ENCODE measurements around the gene ABCA8. TPM values are rescaled to one million over a fixed set of nuclear protein-coding genes. Genes with fewer than 3 reads are reported as not detected.
"Not testable (repeated sequence)": the region's sequence is repeated elsewhere in the genome, so short reads cannot be mapped to it uniquely, and the experiment has no call there.

Gene ABCA8
- polyA plus RNA-seq, 2 donors, result 1.6 to 2.8 TPM

DNA sequence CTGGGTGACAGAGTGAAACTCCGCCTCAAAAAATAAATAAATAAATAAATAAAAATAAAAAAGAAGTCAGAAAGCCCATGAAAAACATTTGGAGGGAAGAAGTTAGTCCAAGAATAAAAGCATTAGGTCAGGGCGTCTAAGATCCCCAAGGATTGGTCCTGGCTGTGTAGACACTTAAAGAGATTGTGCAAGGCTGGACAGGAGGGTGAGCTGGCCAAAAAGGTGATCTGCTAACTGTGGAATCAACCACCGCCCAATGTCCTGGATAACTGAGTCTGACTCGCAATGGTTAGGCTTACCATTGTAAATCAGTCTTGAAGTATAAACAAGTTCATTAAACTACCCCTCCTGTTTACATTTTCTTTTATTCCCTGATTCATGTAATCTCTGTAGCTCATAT lies 8.8 kb upstream of the ABCA8 start:
- Histone ChIP-seq H3K9me3 (ENCODE audit: control insufficient read depth in 2 of 2, insufficient read depth in 1 of 2, low read depth in 1 of 2, low read length in 1 of 2) (no peaks in the 10 kb centered on the region), H3K27ac (ENCODE audit: low read depth in 2 of 2, low read length in 1 of 2) (no peak overlapping the region), H3K4me1 (ENCODE audit: control insufficient read depth in 2 of 2, insufficient read depth in 2 of 2, low read length in 1 of 2) (no peaks in the 10 kb centered on the region), H3K36me3 (ENCODE audit: control insufficient read depth in 2 of 2, insufficient read depth in 2 of 2, low read length in 1 of 2) (no peaks in the 10 kb centered on the region), H3K4me3 (ENCODE audit: low read depth in 1 of 2, low read length in 2 of 2) (no peak overlapping the region), H3K27me3 (ENCODE audit: control insufficient read depth in 1 of 2, insufficient read depth in 2 of 2, low read length in 2 of 2) (no peaks in the 10 kb centered on the region)
- WGBS, 2 donors, result 89 to 91% methylated on average over 4 of the region's 4 CpGs

- Histone ChIP-seq H3K9me3 (ENCODE audit: control insufficient read depth in 2 of 2, insufficient read depth in 1 of 2, low read depth in 1 of 2, low read length in 1 of 2) (no peaks in the 10 kb centered on the region), H3K36me3 (ENCODE audit: control insufficient read depth in 2 of 2, insufficient read depth in 2 of 2, low read length in 1 of 2) (no peaks in the 10 kb centered on the region), H3K4me1 (ENCODE audit: control insufficient read depth in 2 of 2, insufficient read depth in 2 of 2, low read length in 1 of 2) (no peaks in the 10 kb centered on the region), H3K27ac (ENCODE audit: low read depth in 2 of 2, low read length in 1 of 2) (no peak overlapping the region), H3K27me3 (ENCODE audit: control insufficient read depth in 1 of 2, insufficient read depth in 2 of 2, low read length in 2 of 2) (no peaks in the 10 kb centered on the region), H3K4me3 (ENCODE audit: low read depth in 1 of 2, low read length in 2 of 2) (no peak overlapping the region)
- 64 to 71% methylated on average over 9 of the region's 9 CpGs for WGBS, 2 donors
Measured at GRCh38 chr17:68961214-68961882, 6.2 kb upstream of the ABCA8 start.

GRCh38 chr17:68959117-68959516 lies 3.9 kb upstream of the ABCA8 start:
- H3K27me3 ChIP-seq (ENCODE audit: control insufficient read depth in 1 of 2, insufficient read depth in 2 of 2, low read length in 2 of 2); H3K4me3 ChIP-seq (ENCODE audit: low read depth in 1 of 2, low read length in 2 of 2); H3K9me3 ChIP-seq (ENCODE audit: control insufficient read depth in 2 of 2, insufficient read depth in 1 of 2, low read depth in 1 of 2, low read length in 1 of 2); H3K36me3 ChIP-seq (ENCODE audit: control insufficient read depth in 2 of 2, insufficient read depth in 2 of 2, low read length in 1 of 2); H3K4me1 ChIP-seq (ENCODE audit: control insufficient read depth in 2 of 2, insufficient read depth in 2 of 2, low read length in 1 of 2); H3K27ac ChIP-seq (ENCODE audit: low read depth in 2 of 2, low read length in 1 of 2): not testable (repeated sequence)
- 85 to 92% methylated on average over 2 of the region's 2 CpGs for WGBS, 2 donors

- Histone ChIP-seq H3K27ac (ENCODE audit: low read depth in 2 of 2, low read length in 1 of 2) (no peak overlapping the region), H3K4me1 (ENCODE audit: control insufficient read depth in 2 of 2, insufficient read depth in 2 of 2, low read length in 1 of 2) (no peaks in the 10 kb centered on the region), H3K36me3 (ENCODE audit: control insufficient read depth in 2 of 2, insufficient read depth in 2 of 2, low read length in 1 of 2) (no peaks in the 10 kb centered on the region), H3K9me3 (ENCODE audit: control insufficient read depth in 2 of 2, insufficient read depth in 1 of 2, low read depth in 1 of 2, low read length in 1 of 2) (no peaks in the 10 kb centered on the region), H3K4me3 (ENCODE audit: low read depth in 1 of 2, low read length in 2 of 2) (no peak overlapping the region), H3K27me3 (ENCODE audit: control insufficient read depth in 1 of 2, insufficient read depth in 2 of 2, low read length in 2 of 2) (no peaks in the 10 kb centered on the region)
- 96% methylated on average over 1 of the region's 1 CpG for WGBS, 2 donors
Measured at GRCh38 chr17:68957944-68958343, 2.8 kb upstream of the ABCA8 start.

- Histone ChIP-seq H3K4me1 (ENCODE audit: control insufficient read depth in 2 of 2, insufficient read depth in 2 of 2, low read length in 1 of 2) (no peaks in the 10 kb centered on the region), H3K9me3 (ENCODE audit: control insufficient read depth in 2 of 2, insufficient read depth in 1 of 2, low read depth in 1 of 2, low read length in 1 of 2) (no peaks in the 10 kb centered on the region), H3K36me3 (ENCODE audit: control insufficient read depth in 2 of 2, insufficient read depth in 2 of 2, low read length in 1 of 2) (no peaks in the 10 kb centered on the region), H3K4me3 (ENCODE audit: low read depth in 1 of 2, low read length in 2 of 2) (no peak overlapping the region), H3K27ac (ENCODE audit: low read depth in 2 of 2, low read length in 1 of 2) (no peak overlapping the region), H3K27me3 (ENCODE audit: control insufficient read depth in 1 of 2, insufficient read depth in 2 of 2, low read length in 2 of 2) (no peaks in the 10 kb centered on the region)
- 58 to 62% methylated on average over 4 of the region's 4 CpGs for WGBS, 2 donors
Measured at GRCh38 chr17:68954146-68954896, 871 bp downstream of the ABCA8 start.

DNA sequence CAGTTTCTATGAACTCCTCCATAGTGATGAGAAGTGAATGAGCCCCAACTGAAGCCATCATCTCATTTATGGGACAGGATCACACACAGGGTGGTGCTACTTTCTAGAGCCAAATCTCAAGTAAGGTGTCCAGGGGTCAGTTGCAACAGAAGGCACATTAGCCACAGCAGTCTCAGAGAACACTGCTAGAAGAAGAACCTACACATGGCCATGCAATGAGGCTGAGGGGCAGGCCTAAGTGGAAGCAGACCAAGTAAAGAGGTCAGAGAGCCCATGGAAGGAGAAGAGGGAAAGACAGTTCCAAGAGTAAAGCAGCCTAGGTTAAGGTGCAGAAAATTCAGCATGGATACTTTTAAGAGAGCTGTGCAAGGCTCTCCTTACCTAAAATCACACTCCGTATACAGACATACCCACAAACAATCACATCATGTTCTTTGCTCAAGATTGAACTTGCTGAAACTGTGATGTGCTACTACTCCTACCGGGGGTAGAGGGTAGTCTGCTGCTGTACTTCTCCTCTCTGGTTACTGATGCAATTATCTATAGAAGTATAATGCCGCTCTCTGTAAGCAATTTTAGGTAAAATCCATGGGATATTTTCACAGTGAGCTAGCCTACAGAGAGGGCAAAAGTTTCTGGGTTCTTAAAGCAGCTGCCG lies 1.7 kb downstream of the ABCA8 start:
- Histone ChIP-seq H3K4me3 (ENCODE audit: low read depth in 1 of 2, low read length in 2 of 2) (no peak overlapping the region), H3K9me3 (ENCODE audit: control insufficient read depth in 2 of 2, insufficient read depth in 1 of 2, low read depth in 1 of 2, low read length in 1 of 2) (no peaks in the 10 kb centered on the region), H3K27me3 (ENCODE audit: control insufficient read depth in 1 of 2, insufficient read depth in 2 of 2, low read length in 2 of 2) (no peaks in the 10 kb centered on the region), H3K27ac (ENCODE audit: low read depth in 2 of 2, low read length in 1 of 2) (no peak overlapping the region), H3K4me1 (ENCODE audit: control insufficient read depth in 2 of 2, insufficient read depth in 2 of 2, low read length in 1 of 2) (no peaks in the 10 kb centered on the region), H3K36me3 (ENCODE audit: control insufficient read depth in 2 of 2, insufficient read depth in 2 of 2, low read length in 1 of 2) (no peaks in the 10 kb centered on the region)
- WGBS, 2 donors, result 83 to 87% methylated on average over 4 of the region's 4 CpGs

GRCh38 chr17:68950725-68951124 lies 4.5 kb downstream of the ABCA8 start:
- Histone ChIP-seq H3K4me3 (ENCODE audit: low read depth in 1 of 2, low read length in 2 of 2) (no peak overlapping the region), H3K36me3 (ENCODE audit: control insufficient read depth in 2 of 2, insufficient read depth in 2 of 2, low read length in 1 of 2) (no peaks in the 10 kb centered on the region), H3K9me3 (ENCODE audit: control insufficient read depth in 2 of 2, insufficient read depth in 1 of 2, low read depth in 1 of 2, low read length in 1 of 2) (no peaks in the 10 kb centered on the region), H3K27me3 (ENCODE audit: control insufficient read depth in 1 of 2, insufficient read depth in 2 of 2, low read length in 2 of 2) (no peaks in the 10 kb centered on the region), H3K4me1 (ENCODE audit: control insufficient read depth in 2 of 2, insufficient read depth in 2 of 2, low read length in 1 of 2) (no peaks in the 10 kb centered on the region), H3K27ac (ENCODE audit: low read depth in 2 of 2, low read length in 1 of 2) (no peak overlapping the region)
- WGBS, 2 donors, result 85 to 87% methylated on average over 4 of the region's 4 CpGs

- H3K4me3 ChIP-seq (ENCODE audit: low read depth in 1 of 2, low read length in 2 of 2); H3K27ac ChIP-seq (ENCODE audit: low read depth in 2 of 2, low read length in 1 of 2); H3K9me3 ChIP-seq (ENCODE audit: control insufficient read depth in 2 of 2, insufficient read depth in 1 of 2, low read depth in 1 of 2, low read length in 1 of 2); H3K4me1 ChIP-seq (ENCODE audit: control insufficient read depth in 2 of 2, insufficient read depth in 2 of 2, low read length in 1 of 2); H3K36me3 ChIP-seq (ENCODE audit: control insufficient read depth in 2 of 2, insufficient read depth in 2 of 2, low read length in 1 of 2); H3K27me3 ChIP-seq (ENCODE audit: control insufficient read depth in 1 of 2, insufficient read depth in 2 of 2, low read length in 2 of 2): not testable (repeated sequence)
- 82 to 88% methylated on average over 1 of the region's 1 CpG for WGBS, 2 donors
Measured at GRCh38 chr17:68947868-68948267, 7.3 kb downstream of the ABCA8 start.

- Histone ChIP-seq H3K4me3 (ENCODE audit: low read depth in 1 of 2, low read length in 2 of 2) (no peak overlapping the region), H3K36me3 (ENCODE audit: control insufficient read depth in 2 of 2, insufficient read depth in 2 of 2, low read length in 1 of 2) (no peaks in the 10 kb centered on the region), H3K27me3 (ENCODE audit: control insufficient read depth in 1 of 2, insufficient read depth in 2 of 2, low read length in 2 of 2) (no peaks in the 10 kb centered on the region), H3K9me3 (ENCODE audit: control insufficient read depth in 2 of 2, insufficient read depth in 1 of 2, low read depth in 1 of 2, low read length in 1 of 2) (no peaks in the 10 kb centered on the region), H3K4me1 (ENCODE audit: control insufficient read depth in 2 of 2, insufficient read depth in 2 of 2, low read length in 1 of 2) (no peaks in the 10 kb centered on the region), H3K27ac (ENCODE audit: low read depth in 2 of 2, low read length in 1 of 2) (no peak overlapping the region)
- WGBS, 2 donors, result 76% methylated on average over 6 of the region's 6 CpGs
Measured at GRCh38 chr17:68944435-68945035, 10.7 kb downstream of the ABCA8 start.
